ENCODE results near the gene SNTB2.
A peak's percentile ranks its signal among the peaks of the same experiment; 100 is the strongest.

SNTB2 gene

GRCh38 chr16:69187446-69188235, 677 bp downstream of the SNTB2 start:
- TF ChIP-seq YY1 (IDR thresholded peaks at IDR 0.05; ENCODE audit: insufficient read depth, insufficient read length) (no peak), SUZ12 (IDR thresholded peaks at IDR 0.05; ENCODE audit: extremely low read depth, insufficient read depth, insufficient read length) (no peak), ZNF274 (IDR thresholded peaks at IDR 0.05; ENCODE audit: low read depth, low read length) (no peak)
- H3K9ac ChIP-seq (ENCODE audit: insufficient read length, low read depth) = peak overlapping the region; percentile 97
- peaks cover 3% of the 10 kb centered on the region for H3K4me1 ChIP-seq (ENCODE audit: insufficient read depth, insufficient read length)
- peak; percentile 11 for DNase-seq (ENCODE audit: low read depth, low spot score)
- H3K36me3 ChIP-seq (ENCODE audit: insufficient read depth, insufficient read length, low read length) = peaks cover 2% of the 10 kb centered on the region
- H3K4me3 ChIP-seq (ENCODE audit: insufficient read length, low read depth) = peak overlapping the region; percentile 77
- no peaks in the 10 kb centered on the region for H3K9me3 ChIP-seq (ENCODE audit: insufficient read depth, low read length)
- no peaks in the 10 kb centered on the region for H3K27me3 ChIP-seq (ENCODE audit: insufficient read depth, insufficient read length)

- H3K9me3 ChIP-seq (ENCODE audit: insufficient read depth, low read length) = no peaks in the 10 kb centered on the region
- peak overlapping the region; percentile 97 for H3K9ac ChIP-seq (ENCODE audit: insufficient read length, low read depth)
- TF ChIP-seq SUZ12 (IDR thresholded peaks at IDR 0.05; ENCODE audit: extremely low read depth, insufficient read depth, insufficient read length) = no peak
- TF ChIP-seq ZNF274 (IDR thresholded peaks at IDR 0.05; ENCODE audit: low read depth, low read length) = no peak
- TF ChIP-seq YY1 (IDR thresholded peaks at IDR 0.05; ENCODE audit: insufficient read depth, insufficient read length) = no peak
- DNase-seq (ENCODE audit: low read depth, low spot score) = no peak
- H3K27me3 ChIP-seq (ENCODE audit: insufficient read depth, insufficient read length) = no peaks in the 10 kb centered on the region
- H3K36me3 ChIP-seq (ENCODE audit: insufficient read depth, insufficient read length, low read length) = peaks cover 2% of the 10 kb centered on the region
- H3K4me3 ChIP-seq (ENCODE audit: insufficient read length, low read depth) = peak overlapping the region; percentile 77
- peaks cover 3% of the 10 kb centered on the region for H3K4me1 ChIP-seq (ENCODE audit: insufficient read depth, insufficient read length)
These were observed 1.2 kb downstream of the SNTB2 start for GRCh38 chr16:69188236-69188549.

DNA sequence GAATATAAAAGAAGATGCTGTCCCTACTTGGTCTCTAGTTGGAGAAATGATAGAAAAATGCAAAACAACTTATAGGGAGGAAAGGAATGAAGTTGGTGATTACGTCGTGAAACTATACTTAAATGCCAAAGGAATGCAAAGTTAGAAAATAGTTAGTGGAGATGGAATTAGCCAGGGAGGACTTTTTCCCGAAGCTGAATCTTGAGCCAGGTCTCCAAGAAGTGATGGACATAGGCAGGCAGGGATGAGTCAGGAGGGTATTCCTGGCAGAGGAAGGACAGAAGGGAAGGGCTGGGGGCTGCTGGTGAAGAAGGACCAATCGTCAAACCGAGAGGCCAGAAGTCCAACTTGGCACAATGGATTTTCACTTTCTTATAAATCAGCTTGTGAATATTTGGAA, 1.8 kb downstream of the SNTB2 start:
- Histone ChIP-seq H3K9ac (ENCODE audit: insufficient read length, low read depth) (peak overlapping the region; percentile 97), H3K4me3 (ENCODE audit: insufficient read length, low read depth) (peak overlapping the region; percentile 77), H3K36me3 (ENCODE audit: insufficient read depth, insufficient read length, low read length) (peaks cover 2% of the 10 kb centered on the region), H3K27me3 (ENCODE audit: insufficient read depth, insufficient read length) (no peaks in the 10 kb centered on the region), H3K4me1 (ENCODE audit: insufficient read depth, insufficient read length) (peaks cover 3% of the 10 kb centered on the region), H3K9me3 (ENCODE audit: insufficient read depth, low read length) (no peaks in the 10 kb centered on the region)
- TF ChIP-seq SUZ12 (IDR thresholded peaks at IDR 0.05; ENCODE audit: extremely low read depth, insufficient read depth, insufficient read length) = no peak
- TF ChIP-seq YY1 (IDR thresholded peaks at IDR 0.05; ENCODE audit: insufficient read depth, insufficient read length) = no peak
- TF ChIP-seq ZNF274 (IDR thresholded peaks at IDR 0.05; ENCODE audit: low read depth, low read length) = no peak
- peak; percentile 8 for DNase-seq (ENCODE audit: low read depth, low spot score)

DNA sequence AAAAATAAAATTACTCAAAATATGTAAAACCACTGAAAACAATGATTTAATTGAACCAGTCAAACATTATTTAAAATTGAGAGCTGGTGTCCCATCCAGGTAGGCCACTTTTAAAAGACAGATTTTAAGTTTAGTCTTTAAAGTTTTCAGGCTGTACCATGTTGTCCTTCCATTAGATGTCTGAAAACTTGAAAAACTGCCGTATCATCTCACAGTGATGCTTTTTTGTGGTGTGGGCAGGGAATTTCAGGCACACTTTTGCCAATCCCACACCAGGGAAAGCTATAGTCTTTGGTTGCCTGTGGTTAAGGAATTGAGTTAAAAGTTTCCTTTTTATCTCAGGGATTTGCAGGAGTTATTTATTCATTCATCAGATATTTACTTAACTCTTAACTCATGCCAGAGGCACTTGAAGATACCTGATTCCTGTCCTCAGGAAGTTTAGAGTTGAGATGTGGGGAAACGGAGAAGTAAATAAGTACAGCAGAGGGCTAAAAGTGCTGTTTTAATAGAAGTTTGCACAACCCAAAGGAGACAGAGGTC, 3.2 kb downstream of the SNTB2 start:
- Histone ChIP-seq H3K9ac (ENCODE audit: insufficient read length, low read depth) (no peak overlapping the region), H3K4me3 (ENCODE audit: insufficient read length, low read depth) (no peak overlapping the region)
- no peak for DNase-seq (ENCODE audit: low read depth, low spot score)

GRCh38 chr16:69190598-69190997, 3.6 kb downstream of the SNTB2 start:
- TF ChIP-seq ZNF274 (IDR thresholded peaks at IDR 0.05; ENCODE audit: low read depth, low read length) = no peak
- TF ChIP-seq SUZ12 (IDR thresholded peaks at IDR 0.05; ENCODE audit: extremely low read depth, insufficient read depth, insufficient read length) = no peak
- TF ChIP-seq YY1 (IDR thresholded peaks at IDR 0.05; ENCODE audit: insufficient read depth, insufficient read length) = no peak
- DNase-seq (ENCODE audit: low read depth, low spot score) = no peak
- Histone ChIP-seq H3K4me1 (ENCODE audit: insufficient read depth, insufficient read length) (peaks cover 3% of the 10 kb centered on the region), H3K4me3 (ENCODE audit: insufficient read length, low read depth) (no peak overlapping the region), H3K27me3 (ENCODE audit: insufficient read depth, insufficient read length) (no peaks in the 10 kb centered on the region), H3K9me3 (ENCODE audit: insufficient read depth, low read length) (no peaks in the 10 kb centered on the region), H3K9ac (ENCODE audit: insufficient read length, low read depth) (no peak overlapping the region), H3K36me3 (ENCODE audit: insufficient read depth, insufficient read length, low read length) (peaks cover 2% of the 10 kb centered on the region)

More for the DNA sequence above, 3.2 kb downstream of the SNTB2 start:
- Histone ChIP-seq H3K27me3 (ENCODE audit: insufficient read depth, insufficient read length) (no peaks in the 10 kb centered on the region), H3K36me3 (ENCODE audit: insufficient read depth, insufficient read length, low read length) (peaks cover 2% of the 10 kb centered on the region), H3K4me1 (ENCODE audit: insufficient read depth, insufficient read length) (peaks cover 3% of the 10 kb centered on the region), H3K9me3 (ENCODE audit: insufficient read depth, low read length) (no peaks in the 10 kb centered on the region)
- no peak for TF ChIP-seq SUZ12 (IDR thresholded peaks at IDR 0.05; ENCODE audit: extremely low read depth, insufficient read depth, insufficient read length)
- no peak for TF ChIP-seq YY1 (IDR thresholded peaks at IDR 0.05; ENCODE audit: insufficient read depth, insufficient read length)
- TF ChIP-seq ZNF274 (IDR thresholded peaks at IDR 0.05; ENCODE audit: low read depth, low read length) = no peak

- peaks cover 2% of the 10 kb centered on the region for H3K36me3 ChIP-seq (ENCODE audit: insufficient read depth, insufficient read length, low read length)
- H3K4me1 ChIP-seq (ENCODE audit: insufficient read depth, insufficient read length) = peaks cover 3% of the 10 kb centered on the region
- TF ChIP-seq YY1 (IDR thresholded peaks at IDR 0.05; ENCODE audit: insufficient read depth, insufficient read length) (no peak), ZNF274 (IDR thresholded peaks at IDR 0.05; ENCODE audit: low read depth, low read length) (no peak), SUZ12 (IDR thresholded peaks at IDR 0.05; ENCODE audit: extremely low read depth, insufficient read depth, insufficient read length) (no peak)
These were observed 4.2 kb downstream of the SNTB2 start for GRCh38 chr16:69191136-69191535.

DNA sequence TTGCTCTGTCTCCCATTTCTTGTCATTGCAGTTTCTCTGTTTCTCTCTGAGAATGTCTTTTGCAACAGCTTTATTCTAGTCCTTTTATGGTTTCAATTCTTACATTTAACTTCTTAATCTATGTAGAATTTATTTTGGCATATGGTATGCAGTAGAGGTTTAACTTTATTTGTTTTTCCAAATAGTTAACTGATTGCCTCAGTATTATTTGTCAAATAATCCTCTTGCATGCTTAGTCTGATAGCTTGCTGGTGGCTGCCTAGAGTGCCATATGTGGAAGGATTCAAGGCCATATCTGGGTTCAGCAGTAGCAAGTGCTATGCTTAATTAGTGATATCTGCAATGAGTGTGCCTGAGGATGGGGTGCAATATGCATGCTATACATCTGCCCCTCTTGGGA, 6.9 kb downstream of the SNTB2 start:
- H3K9ac ChIP-seq (ENCODE audit: insufficient read length, low read depth) = no peak overlapping the region
- no peaks in the 10 kb centered on the region for H3K27me3 ChIP-seq (ENCODE audit: insufficient read depth, insufficient read length)
- no peaks in the 10 kb centered on the region for H3K9me3 ChIP-seq (ENCODE audit: insufficient read depth, low read length)
- H3K36me3 ChIP-seq (ENCODE audit: insufficient read depth, insufficient read length, low read length) = peaks cover 2% of the 10 kb centered on the region
- no peaks in the 10 kb centered on the region for H3K4me1 ChIP-seq (ENCODE audit: insufficient read depth, insufficient read length)
- no peak overlapping the region for H3K4me3 ChIP-seq (ENCODE audit: insufficient read length, low read depth)
- no peak for DNase-seq (ENCODE audit: low read depth, low spot score)
- no peak for TF ChIP-seq SUZ12 (IDR thresholded peaks at IDR 0.05; ENCODE audit: extremely low read depth, insufficient read depth, insufficient read length)
- no peak for TF ChIP-seq YY1 (IDR thresholded peaks at IDR 0.05; ENCODE audit: insufficient read depth, insufficient read length)
- no peak for TF ChIP-seq ZNF274 (IDR thresholded peaks at IDR 0.05; ENCODE audit: low read depth, low read length)

More at GRCh38 chr16:69191136-69191535, 4.2 kb downstream of the SNTB2 start:
- no peak overlapping the region for H3K9ac ChIP-seq (ENCODE audit: insufficient read length, low read depth)
- H3K27me3 ChIP-seq (ENCODE audit: insufficient read depth, insufficient read length) = no peaks in the 10 kb centered on the region
- H3K4me3 ChIP-seq (ENCODE audit: insufficient read length, low read depth) = no peak overlapping the region
- DNase-seq (ENCODE audit: low read depth, low spot score) = no peak
- no peaks in the 10 kb centered on the region for H3K9me3 ChIP-seq (ENCODE audit: insufficient read depth, low read length)

All from NT2/D1 (cell line).